SK-N-SH (cell line): ENCODE data around the gene TBX6. TPM values are rescaled to one million over a fixed set of nuclear protein-coding genes. Genes with fewer than 3 reads are reported as not detected.

Experiments
- CTCF ChIA-PET: fragments of 300-600, 350-600 bp; formaldehyde crosslinking; extraction: SDS; loops from one replicate; lab custom pipeline; 2021; lab: Yijun Ruan, JAX
- POLR2A ChIA-PET: fragments of 350-600 bp; sonication (Branson Sonifier 250); formaldehyde crosslinking; extraction: SDS; loops from one replicate; lab custom pipeline; 2020; ENCODE audit warnings: antibody characterized with exemption, inconsistent platforms; lab: Yijun Ruan, JAX
- DNase-seq: peaks from one replicate; pipeline ENCODE4 v3.0.0; 2012
- H2AFZ ChIP-seq: fragments of 200-600 bp; sonication (generic); 2 replicates; pipeline ENCODE4 v1.8.1; 2016; ENCODE audit warnings: antibody characterized with exemption, mild to moderate bottlenecking, low read depth
- H3F3A ChIP-seq: fragments of 200-600 bp; sonication (generic); replicated peaks from 2 replicates; pipeline ENCODE3; 2016; ENCODE audit warnings: antibody characterized with exemption, mild to moderate bottlenecking; ENCODE audit not compliant: insufficient read depth
- H3K27ac ChIP-seq, 2 experiments: fragments of 200-500 bp in 1 of 2; fragments of 200-600 bp in 1 of 2; sonication (Bioruptor generic) in 1 of 2; sonication (generic), shearing (Covaris generic) in 1 of 2; 2 replicates each; pipeline versions ENCODE4 v1.5.1 to v1.6.1; 2014 to 2016; ENCODE audit warnings: low read depth in 2 of 2, inconsistent platforms in 1 of 2, low read length in 1 of 2, mild to moderate bottlenecking in 1 of 2, mixed read lengths in 1 of 2
- H3K27me3 ChIP-seq: fragments of 200-600 bp; sonication (generic), shearing (Covaris generic); 2 replicates; pipeline ENCODE4 v1.6.1; 2016; ENCODE audit warnings: mixed run types; ENCODE audit not compliant: insufficient read depth
- H3K36me3 ChIP-seq, 2 experiments: fragments of 200-500 bp in 1 of 2; fragments of 200-600 bp in 1 of 2; sonication (Bioruptor generic) in 1 of 2; sonication (generic) in 1 of 2; replicated peaks in 1 of 2; 2 replicates each; pipeline versions ENCODE3 to v1.5.1; 2014 to 2016; ENCODE audit warnings: low read length in 1 of 2, mild to moderate bottlenecking in 1 of 2; ENCODE audit not compliant: insufficient read depth in 2 of 2, control insufficient read depth in 1 of 2
- H3K4me1 ChIP-seq, 2 experiments: fragments of 200-500 bp in 1 of 2; fragments of 200-600 bp in 1 of 2; sonication (Bioruptor generic) in 1 of 2; sonication (generic), shearing (Covaris generic) in 1 of 2; 2 replicates each; pipeline versions ENCODE4 v1.5.1 to v1.6.1; 2014 to 2016; ENCODE audit warnings: low read depth in 1 of 2, low read length in 1 of 2, mixed run types in 1 of 2; ENCODE audit not compliant: insufficient read depth in 2 of 2, control insufficient read depth in 1 of 2
- H3K4me2 ChIP-seq: fragments of 200-600 bp; sonication (generic), shearing (Covaris generic); 2 replicates; pipeline ENCODE4 v1.6.1; 2017; ENCODE audit warnings: mixed run types
- H3K4me3 ChIP-seq, 2 experiments: fragments of 200-500 bp in 1 of 2; fragments of 200-600 bp in 1 of 2; sonication (Bioruptor generic) in 1 of 2; sonication (generic), shearing (Covaris generic) in 1 of 2; 2 replicates each; pipeline versions ENCODE4 v1.5.1 to v1.8.1; 2014 to 2016; ENCODE audit warnings: low read depth in 2 of 2, inconsistent platforms in 1 of 2, low read length in 1 of 2, mild to moderate bottlenecking in 1 of 2, mixed read lengths in 1 of 2, moderate library complexity in 1 of 2
- H3K79me2 ChIP-seq: fragments of 200-600 bp; sonication (generic); 2 replicates; pipeline ENCODE4 v1.8.1; 2017; ENCODE audit warnings: mild to moderate bottlenecking; ENCODE audit not compliant: insufficient read depth
- H3K9ac ChIP-seq: fragments of 200-600 bp; sonication (generic); 2 replicates; pipeline ENCODE4 v1.6.1; 2017; ENCODE audit warnings: mixed run types
- H3K9me2 ChIP-seq: fragments of 200-600 bp; sonication (generic); 2 replicates; pipeline ENCODE4 v1.6.1; 2017; ENCODE audit warnings: mixed run types
- H3K9me3 ChIP-seq: fragments of 200-600 bp; sonication (generic); 2 replicates; pipeline ENCODE4 v1.6.1; 2017; ENCODE audit warnings: mixed run types, mild to moderate bottlenecking, moderate library complexity
- H4K20me1 ChIP-seq: fragments of 200-600 bp; sonication (generic); 2 replicates; pipeline ENCODE4 v1.6.1; 2017; ENCODE audit warnings: mild to moderate bottlenecking, mixed run types; ENCODE audit not compliant: insufficient read depth
- CTCF ChIP-seq: fragments of 200-600 bp; sonication (generic); IDR thresholded peaks from 2 replicates; pipeline ENCODE4 v1.6.1; 2017; ENCODE audit warnings: antibody characterized with exemption, mild to moderate bottlenecking, moderate library complexity
- ELF1 ChIP-seq: IDR thresholded peaks from 2 replicates; pipeline ENCODE4 v1.4.0; 2012
- EZH2phosphoT487 ChIP-seq: fragments of 200-600 bp; sonication (generic); IDR thresholded peaks from 2 replicates; pipeline ENCODE4 v1.6.1; 2017; ENCODE audit warnings: low read depth, mixed run types, mild to moderate bottlenecking, antibody characterized with exemption, moderate library complexity, borderline replicate concordance
- RAD21 ChIP-seq: IDR thresholded peaks from 2 replicates; pipeline ENCODE4 v1.6.1; 2012; ENCODE audit warnings: mild to moderate bottlenecking, low read length
- RCOR1 ChIP-seq: fragments of 150-350 bp; IDR thresholded peaks from 2 replicates; pipeline ENCODE4 v1.6.1; 2017; ENCODE audit warnings: antibody characterized with exemption, low read length
- REST ChIP-seq: IDR thresholded peaks from 2 replicates; pipeline ENCODE4 v1.6.1; 2012; ENCODE audit warnings: mild to moderate bottlenecking, low read depth, low read length, moderate library complexity
- SIN3A ChIP-seq: IDR thresholded peaks from 2 replicates; pipeline ENCODE4 v1.6.1; 2012; ENCODE audit warnings: low read depth, mild to moderate bottlenecking, low read length, moderate library complexity, borderline replicate concordance
- SMC3 ChIP-seq: IDR thresholded peaks from 2 replicates; pipeline ENCODE4 v1.6.1; 2012; ENCODE audit warnings: low read depth, low read length, improper control_type of control experiment
- TCF12 ChIP-seq: IDR thresholded peaks from 2 replicates; pipeline ENCODE4 v1.4.0; 2012
- USF2 ChIP-seq: fragments of 150-350 bp; IDR thresholded peaks from 2 replicates; pipeline ENCODE4 v1.6.1; 2017; ENCODE audit warnings: antibody characterized with exemption, low read length, low read depth, borderline replicate concordance
- WGBS: methylation state at CpG from one replicate; pipeline ENCODE4 v1.1.6; 2017; ENCODE audit warnings: low lambda C conversion rate; 5-methylcytosine and 5-hydroxymethylcytosine counted together
- polyA plus RNA-seq, 3 experiments: library from polyadenylated mRNA; depleted of rRNA; stranded (reverse); fragments of >200 nt; gene quantifications; 2 replicates each; pipeline ENCODE4 v1.2.3, GENCODE V29; 2012

TBX6 gene
- polyA plus RNA-seq, 1 of the 3 experiments (the other 2 are of a cell fraction): 0.18 TPM

GRCh38 chr16:30108059-30108850, 16.5 kb upstream of the TBX6 start:
- H3K79me2 ChIP-seq: no peaks in the 10 kb centered on the region
- peaks cover 1 to 2% of the 10 kb centered on the region in 2 experiments; a peak in 1 of 4 replicates for H3K4me1 ChIP-seq
- CTCF ChIA-PET: interaction anchor here (0.6 kb wide), 1 partner anchor 16 kb away, joined by 3 read pairs; no protein-coding TSS in a partner anchor
- no peak for TF ChIP-seq REST
- no peak for DNase-seq
- H3K27me3 ChIP-seq: no peaks in the 10 kb centered on the region
- no peak overlapping the region for H3K27ac ChIP-seq
- POLR2A ChIA-PET: interaction anchor here (0.7 kb wide), 1 partner anchor 207 kb away, joined by 4 read pairs; no protein-coding TSS in a partner anchor
- no peak overlapping the region for H3K9ac ChIP-seq
- peaks cover 2% of the 10 kb centered on the region for H3F3A ChIP-seq
- no peak overlapping the region for H2AFZ ChIP-seq
- no peak overlapping the region for H3K4me3 ChIP-seq
- H3K9me2 ChIP-seq: no peaks in the 10 kb centered on the region
- no peaks in the 10 kb centered on the region for H3K9me3 ChIP-seq
- H4K20me1 ChIP-seq: no peaks in the 10 kb centered on the region
- H3K4me2 ChIP-seq: no peak overlapping the region
- peaks cover 0 to 13% of the 10 kb centered on the region in 2 experiments for H3K36me3 ChIP-seq
- 87% methylated on average over 10 of the region's 15 CpGs for WGBS

GRCh38 chr16:30104492-30104891, 12.8 kb upstream of the TBX6 start:
- ChIA-PET CTCF (interaction anchor here (3.3 to 4.5 kb wide), 2 partner anchors 8 to 12 kb away, joined by 14 to 39 read pairs; partner anchors contain the start of genes GDPD3 and TBX6), POLR2A (no interaction called here)
- WGBS: 85% methylated on average over 6 of the region's 6 CpGs
- no peak for DNase-seq
- H3K79me2 ChIP-seq: no peaks in the 10 kb centered on the region
- no peaks in the 10 kb centered on the region for H3F3A ChIP-seq
- no peak overlapping the region for H3K4me2 ChIP-seq
- no peaks in the 10 kb centered on the region for H3K9me2 ChIP-seq
- no peak overlapping the region for H3K4me3 ChIP-seq
- H2AFZ ChIP-seq: no peak overlapping the region
- no peaks in the 10 kb centered on the region for H4K20me1 ChIP-seq
- no peaks in the 10 kb centered on the region for H3K4me1 ChIP-seq
- no peaks in the 10 kb centered on the region for H3K27me3 ChIP-seq
- no peak for TF ChIP-seq RAD21
- TF ChIP-seq CTCF: no peak
- TF ChIP-seq RCOR1: no peak
- TF ChIP-seq SIN3A: no peak
- no peak for TF ChIP-seq SMC3
- no peak for TF ChIP-seq USF2
- TF ChIP-seq ELF1: no peak
- TF ChIP-seq EZH2phosphoT487: no peak
- TF ChIP-seq TCF12: no peak
- peaks cover 0 to 7% of the 10 kb centered on the region in 2 experiments for H3K36me3 ChIP-seq
- H3K9me3 ChIP-seq: no peaks in the 10 kb centered on the region
- no peak overlapping the region for H3K27ac ChIP-seq
- no peak overlapping the region for H3K9ac ChIP-seq
